ENCODE data around the gene DPPA4. TPM values are rescaled to one million over a fixed set of nuclear protein-coding genes. Genes with fewer than 3 reads are reported as not detected.
"Not testable (repeated sequence)": the region's sequence is repeated elsewhere in the genome, so short reads cannot be mapped to it uniquely, and the experiment has no call there.

The DPPA4 gene
- total RNA-seq, 2 donors from 2014 or later: 1.9 TPM; not detected in 1

- Histone ChIP-seq H3K27ac (no peak overlapping the region), H3K4me3 (no peak overlapping the region), H3K9me3 (no peaks in the 10 kb centered on the region), H3K27me3 (no peaks in the 10 kb centered on the region), H3K4me1 (no peaks in the 10 kb centered on the region), H3K36me3 (no peaks in the 10 kb centered on the region), H3K9ac (ENCODE audit: low read depth in 2 of 2, low read length in 2 of 2) (no peak overlapping the region)
- intact Hi-C loops (cut with DNase I): no loop called here
- no peak for TF ChIP-seq CTCF (IDR thresholded peaks at IDR 0.05)
- no peak for DNase-seq
These were observed 36.6 kb upstream of the DPPA4 start for GRCh38 chr3:109373933-109374332.

GRCh38 chr3:109372639-109373038, 35.3 kb upstream of the DPPA4 start:
- H3K27ac ChIP-seq: no peak overlapping the region
- TF ChIP-seq CTCF (IDR thresholded peaks at IDR 0.05): no peak
- no peak overlapping the region for H3K4me3 ChIP-seq
- no peak for DNase-seq
- H3K9ac ChIP-seq (ENCODE audit: low read depth in 2 of 2, low read length in 2 of 2): no peak overlapping the region
- no peaks in the 10 kb centered on the region for H3K27me3 ChIP-seq
- H3K9me3 ChIP-seq: no peaks in the 10 kb centered on the region
- intact Hi-C loops (cut with DNase I): no loop called here
- H3K36me3 ChIP-seq: no peaks in the 10 kb centered on the region
- no peaks in the 10 kb centered on the region for H3K4me1 ChIP-seq

- Histone ChIP-seq H3K9ac (ENCODE audit: low read depth in 2 of 2, low read length in 2 of 2) (no peak overlapping the region), H3K27ac (no peak overlapping the region), H3K36me3 (no peaks in the 10 kb centered on the region), H3K27me3 (no peaks in the 10 kb centered on the region), H3K9me3 (no peaks in the 10 kb centered on the region), H3K4me1 (no peaks in the 10 kb centered on the region), H3K4me3 (no peak overlapping the region)
- intact Hi-C loops (cut with DNase I): no loop called here
- DNase-seq: no peak
- no peak for TF ChIP-seq CTCF (IDR thresholded peaks at IDR 0.05)
These were observed 32.2 kb upstream of the DPPA4 start for GRCh38 chr3:109369510-109369909.

GRCh38 chr3:109364088-109364487, 26.7 kb upstream of the DPPA4 start:
- no peak for DNase-seq
- H3K27me3 ChIP-seq: no peaks in the 10 kb centered on the region
- no peaks in the 10 kb centered on the region for H3K9me3 ChIP-seq
- TF ChIP-seq CTCF (IDR thresholded peaks at IDR 0.05): no peak
- no peaks in the 10 kb centered on the region for H3K4me1 ChIP-seq
- H3K36me3 ChIP-seq: no peaks in the 10 kb centered on the region
- H3K27ac ChIP-seq: no peak overlapping the region
- no peak overlapping the region for H3K9ac ChIP-seq (ENCODE audit: low read depth in 2 of 2, low read length in 2 of 2)
- H3K4me3 ChIP-seq: no peak overlapping the region
- intact Hi-C loops (cut with DNase I): no loop called here

GRCh38 chr3:109363634-109364033, 26.3 kb upstream of the DPPA4 start:
- intact Hi-C loops (cut with DNase I): no loop called here
- Histone ChIP-seq H3K4me3 (no peak overlapping the region), H3K9me3 (no peaks in the 10 kb centered on the region), H3K36me3 (no peaks in the 10 kb centered on the region), H3K4me1 (no peaks in the 10 kb centered on the region), H3K27ac (no peak overlapping the region), H3K27me3 (no peaks in the 10 kb centered on the region), H3K9ac (ENCODE audit: low read depth in 2 of 2, low read length in 2 of 2) (no peak overlapping the region)
- TF ChIP-seq CTCF (IDR thresholded peaks at IDR 0.05): no peak
- DNase-seq: no peak

GRCh38 chr3:109362823-109363222, 25.5 kb upstream of the DPPA4 start:
- H3K9ac ChIP-seq (ENCODE audit: low read depth in 2 of 2, low read length in 2 of 2): no peak overlapping the region
- H3K36me3 ChIP-seq: no peaks in the 10 kb centered on the region
- H3K4me3 ChIP-seq: no peak overlapping the region
- no peak for TF ChIP-seq CTCF (IDR thresholded peaks at IDR 0.05)
- DNase-seq: no peak
- no peaks in the 10 kb centered on the region for H3K4me1 ChIP-seq
- H3K27ac ChIP-seq: no peak overlapping the region
- H3K9me3 ChIP-seq: no peaks in the 10 kb centered on the region
- no peaks in the 10 kb centered on the region for H3K27me3 ChIP-seq
- intact Hi-C loops (cut with DNase I): no loop called here

GRCh38 chr3:109358809-109359208, 21.5 kb upstream of the DPPA4 start:
- intact Hi-C loops (cut with DNase I); H3K4me1 ChIP-seq; DNase-seq; H3K9ac ChIP-seq (ENCODE audit: low read depth in 2 of 2, low read length in 2 of 2); H3K27ac ChIP-seq; H3K27me3 ChIP-seq; H3K36me3 ChIP-seq; H3K9me3 ChIP-seq; H3K4me3 ChIP-seq: not testable (repeated sequence)

Data from colonic mucosa (tissue), 4 donors.